GM19351 (cell line): ENCODE data around the gene NEDD8.

Experiments used
- ATAC-seq: cut with Tn5 transposase; IDR thresholded peaks from one replicate; pipeline ENCODE4 v1.9.1; 2021; ENCODE audit warnings: mild to moderate bottlenecking, moderate library complexity; ENCODE audit not compliant: unreplicated experiment

NEDD8 gene

GRCh38 chr14:24232121-24232644, at the start of gene NEDD8:
Gene NEDD8 (minus strand): TSS chr14:24232367. CDS start chr14:24232267, 100 bp downstream.
- peak; percentile 76 for ATAC-seq

GRCh38 chr14:24281636-24282035, 49.5 kb upstream of the NEDD8 start:
- ATAC-seq = no peak

GRCh38 chr14:24280797-24281460, 48.8 kb upstream of the NEDD8 start:
- no peak for ATAC-seq

GRCh38 chr14:24279301-24280186, 47.4 kb upstream of the NEDD8 start:
- ATAC-seq = peak; percentile 60

GRCh38 chr14:24278424-24278823, 46.3 kb upstream of the NEDD8 start:
- ATAC-seq = no peak

- no peak for ATAC-seq
These were observed 45.6 kb upstream of the NEDD8 start for GRCh38 chr14:24277606-24278321.

GRCh38 chr14:24277071-24277470, 44.9 kb upstream of the NEDD8 start:
- no peak for ATAC-seq

- peak; percentile 40 for ATAC-seq
These were observed 42.0 kb upstream of the NEDD8 start for GRCh38 chr14:24274101-24274543.

- ATAC-seq = no peak
These were observed 41.3 kb upstream of the NEDD8 start for GRCh38 chr14:24273422-24273998.

GRCh38 chr14:24272467-24272866, 40.3 kb upstream of the NEDD8 start:
- ATAC-seq = no peak

- no peak for ATAC-seq
These were observed 39.7 kb upstream of the NEDD8 start for GRCh38 chr14:24271834-24272263.

GRCh38 chr14:24271134-24271833, 39.1 kb upstream of the NEDD8 start, which contains the start of gene RABGGTA:
Gene RABGGTA (minus strand): TSS chr14:24271597. CDS start chr14:24271115, 482 bp downstream.
- ATAC-seq = peak; percentile 78

GRCh38 chr14:24270537-24271133, 38.5 kb upstream of the NEDD8 start:
- no peak for ATAC-seq

GRCh38 chr14:24269910-24270536, 37.9 kb upstream of the NEDD8 start:
- no peak for ATAC-seq

GRCh38 chr14:24269368-24269767, 37.2 kb upstream of the NEDD8 start:
- ATAC-seq = no peak

GRCh38 chr14:24268225-24268624, 36.1 kb upstream of the NEDD8 start:
- ATAC-seq = no peak

GRCh38 chr14:24267516-24267915, 35.3 kb upstream of the NEDD8 start:
- no peak for ATAC-seq

GRCh38 chr14:24266344-24267244, 34.4 kb upstream of the NEDD8 start:
- no peak for ATAC-seq
